ENCODE measurements around the gene PDE4A.
"Not testable (repeated sequence)": the region's sequence is repeated elsewhere in the genome, so short reads cannot be mapped to it uniquely, and the experiment has no call there.

PDE4A gene

DNA sequence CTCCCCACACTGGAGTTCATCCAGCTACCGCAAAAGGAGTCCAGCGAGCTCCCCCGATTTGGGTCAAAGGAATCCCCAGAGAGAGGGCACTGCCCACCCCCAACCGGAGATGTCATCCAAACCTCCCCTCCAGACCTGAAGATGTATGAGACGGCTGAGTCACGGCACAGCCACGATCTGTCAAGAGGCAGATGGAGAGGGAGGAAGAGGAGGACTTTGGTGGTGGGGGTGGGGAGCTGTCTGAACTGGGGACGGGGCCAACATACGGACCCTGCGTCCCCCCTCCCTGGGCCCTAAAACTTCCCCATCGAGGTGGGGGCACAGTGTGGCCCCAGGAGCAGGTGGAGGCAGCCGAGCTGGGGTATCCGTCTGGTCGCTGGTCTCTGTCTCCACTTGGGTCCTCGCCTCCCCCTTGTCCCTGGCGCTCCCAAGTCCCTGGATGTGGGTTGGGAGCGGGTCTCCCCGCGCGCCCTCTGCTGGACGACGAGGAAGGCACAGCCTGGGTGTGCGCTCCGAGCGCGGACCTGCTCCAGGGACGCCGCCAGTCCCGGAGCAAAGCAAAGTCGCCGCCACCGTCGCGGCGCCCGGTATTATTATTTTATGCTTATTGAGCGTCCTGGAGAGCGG, 3.8 kb downstream of the PDE4A start:
- DNase-seq (ENCODE audit: low read depth): no peak

DNA sequence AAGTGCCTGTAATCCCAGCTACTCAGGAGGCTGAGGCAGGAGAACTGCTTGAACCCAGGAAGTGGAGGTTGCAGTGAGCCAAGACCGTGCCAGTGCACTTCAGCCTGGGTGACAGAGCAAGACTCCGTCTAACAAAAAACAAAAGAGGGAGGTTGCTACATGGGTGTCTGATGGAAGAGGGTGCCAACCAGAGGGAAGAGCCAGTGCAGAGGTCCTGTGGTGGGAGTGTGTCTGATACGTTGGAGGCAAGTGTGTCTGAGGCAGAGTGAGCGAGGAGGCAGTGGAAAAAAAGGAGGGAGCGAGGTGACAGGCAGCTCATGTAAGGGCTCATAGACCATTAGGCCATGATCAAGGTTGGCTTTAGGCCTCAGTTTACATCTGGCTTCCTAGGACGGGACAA, 6.8 kb downstream of the PDE4A start:
- no peak for DNase-seq (ENCODE audit: low read depth)

DNA sequence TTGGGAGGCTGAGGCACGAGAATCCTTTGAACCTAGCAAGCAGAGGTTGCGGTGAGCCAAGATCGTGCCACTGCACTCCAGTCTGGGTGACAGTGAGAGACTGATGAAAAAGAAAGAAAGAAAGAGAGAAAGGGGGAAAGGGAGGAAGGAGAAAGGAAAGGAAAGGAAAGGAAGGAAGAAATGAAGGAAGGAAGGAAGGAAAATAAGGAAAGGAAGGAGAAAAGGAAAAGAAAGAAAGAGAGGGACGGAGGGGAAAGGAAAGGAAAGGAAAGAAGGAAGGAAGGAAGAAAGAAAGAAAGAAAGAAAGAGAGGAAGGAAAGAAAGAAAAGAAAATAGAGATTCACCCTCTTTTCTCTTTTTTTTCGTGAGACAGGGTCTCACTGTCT, 8.7 kb downstream of the PDE4A start:
- DNase-seq (ENCODE audit: low read depth): no peak

DNA sequence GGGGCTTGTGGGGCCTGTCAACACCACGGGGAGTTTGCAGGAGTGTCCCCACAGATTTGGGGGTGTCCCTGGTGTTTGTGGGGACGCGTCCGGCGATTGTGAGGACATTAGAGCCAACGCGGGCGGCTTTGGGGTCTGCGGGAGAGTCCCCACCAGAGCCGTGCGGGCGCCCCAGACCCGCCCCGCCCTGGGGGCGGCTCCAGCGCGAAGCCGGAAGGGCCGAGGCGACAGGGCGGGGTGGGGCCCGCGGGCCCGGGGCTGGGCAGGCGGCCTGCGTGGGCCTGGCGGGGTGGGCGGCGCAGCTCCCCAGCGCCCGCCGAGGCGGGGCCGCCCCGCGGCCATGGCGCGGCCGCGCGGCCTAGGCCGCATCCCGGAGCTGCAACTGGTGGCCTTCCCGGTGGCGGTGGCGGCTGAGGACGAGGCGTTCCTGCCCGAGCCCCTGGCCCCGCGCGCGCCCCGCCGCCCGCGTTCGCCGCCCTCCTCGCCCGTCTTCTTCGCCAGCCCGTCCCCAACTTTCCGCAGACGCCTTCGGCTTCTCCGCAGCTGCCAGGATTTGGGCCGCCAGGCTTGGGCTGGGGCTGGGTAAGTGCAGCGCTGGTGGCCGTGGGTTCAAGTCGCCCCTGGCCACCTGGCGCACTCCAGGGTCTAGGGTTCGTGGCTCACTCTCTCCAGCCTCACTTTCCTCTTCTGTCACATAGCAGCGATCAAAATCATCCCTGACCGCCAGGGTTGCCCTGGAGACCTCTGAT, 10.3 kb downstream of the PDE4A start:
- DNase-seq (ENCODE audit: low read depth): no peak

- DNase-seq (ENCODE audit: low read depth): no peak
Observed at GRCh38 chr19:10431254-10431942, 11.1 kb downstream of the PDE4A start.

- no peak for DNase-seq (ENCODE audit: low read depth)
Observed at GRCh38 chr19:10431943-10432735, 11.8 kb downstream of the PDE4A start.

GRCh38 chr19:10432736-10433130, 12.4 kb downstream of the PDE4A start:
- no peak for DNase-seq (ENCODE audit: low read depth)

- DNase-seq (ENCODE audit: low read depth): no peak
Observed at GRCh38 chr19:10433131-10433536, 12.8 kb downstream of the PDE4A start.

- no peak for DNase-seq (ENCODE audit: low read depth)
Observed at GRCh38 chr19:10439588-10439987, 19.2 kb downstream of the PDE4A start.

- no peak for DNase-seq (ENCODE audit: low read depth)
Observed at GRCh38 chr19:10442698-10443097, 22.4 kb downstream of the PDE4A start.

- no peak for DNase-seq (ENCODE audit: low read depth)
Observed at GRCh38 chr19:10449037-10449436, 28.7 kb downstream of the PDE4A start.

- no peak for DNase-seq (ENCODE audit: low read depth)
Observed at GRCh38 chr19:10450191-10450852, 30.0 kb downstream of the PDE4A start.

GRCh38 chr19:10450853-10451609, 30.7 kb downstream of the PDE4A start:
- no peak for DNase-seq (ENCODE audit: low read depth)

DNA sequence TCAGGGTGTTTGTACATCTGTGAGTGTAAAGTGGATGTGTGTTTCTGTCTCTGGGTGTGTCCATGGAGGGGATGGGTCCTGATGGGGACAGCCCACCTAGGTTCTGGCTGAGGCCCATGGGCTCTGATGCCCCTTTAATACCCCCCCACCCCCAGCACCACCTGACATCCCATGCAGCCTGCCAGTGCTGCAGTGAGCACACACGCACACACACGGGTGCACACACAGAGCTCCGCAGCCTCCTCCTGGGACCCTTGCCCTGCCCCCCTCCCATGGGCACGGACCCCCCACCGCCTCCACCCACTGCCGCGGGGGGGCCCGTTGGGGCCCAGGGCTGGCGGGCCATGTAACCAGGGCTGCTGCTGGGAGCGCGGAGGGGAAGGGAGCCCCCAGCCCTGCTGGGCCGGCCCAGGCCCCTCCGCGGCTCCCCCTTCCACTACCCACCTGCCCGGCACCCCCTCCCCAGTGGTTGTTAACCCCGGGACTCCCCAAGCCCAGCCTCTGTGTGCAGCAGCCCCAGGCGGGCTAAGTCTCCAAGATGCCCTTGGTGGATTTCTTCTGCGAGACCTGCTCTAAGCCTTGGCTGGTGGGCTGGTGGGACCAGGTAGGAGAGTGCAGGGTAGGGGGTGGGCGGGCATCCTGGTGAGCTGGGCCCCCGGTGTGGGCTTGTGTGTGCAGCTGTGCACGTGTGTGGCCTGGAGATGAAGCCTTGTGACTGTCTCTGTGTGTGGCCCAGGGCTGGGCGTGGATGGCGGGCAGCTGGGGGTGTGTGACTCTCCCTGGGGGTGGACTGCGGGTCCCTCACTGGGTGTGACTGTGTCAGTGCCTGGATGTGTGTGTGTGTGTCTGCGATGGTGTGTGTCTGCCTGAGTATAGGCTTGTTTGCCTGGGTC, 32.6 kb downstream of the PDE4A start:
- DNase-seq (ENCODE audit: low read depth): no peak

- DNase-seq (ENCODE audit: low read depth): no peak
Observed at GRCh38 chr19:10453852-10454251, 33.5 kb downstream of the PDE4A start.

DNA sequence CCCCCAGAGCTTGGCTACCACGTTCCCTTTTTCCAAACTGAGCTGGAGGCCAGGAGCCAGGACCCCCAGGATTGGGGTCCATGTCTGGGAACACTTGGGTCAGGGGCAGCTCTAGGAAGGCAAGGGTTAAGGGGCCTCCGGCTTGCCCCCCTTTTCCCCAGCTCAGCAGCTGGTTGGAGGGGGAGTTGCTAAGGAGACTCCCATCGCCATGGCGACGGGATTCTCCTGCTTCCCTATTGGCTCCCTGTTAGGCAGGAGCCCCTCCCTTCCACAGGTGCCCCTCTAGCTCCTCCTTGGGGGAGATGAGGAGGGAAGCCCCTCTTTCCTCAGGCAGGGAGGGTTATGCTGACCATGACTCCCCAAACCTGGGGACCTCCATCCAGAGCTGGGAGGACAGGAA, 33.9 kb downstream of the PDE4A start:
- no peak for DNase-seq (ENCODE audit: low read depth)

GRCh38 chr19:10458733-10459132, 38.4 kb downstream of the PDE4A start:
- DNase-seq (ENCODE audit: low read depth): not testable (repeated sequence)

- DNase-seq (ENCODE audit: low read depth): no peak
Observed at GRCh38 chr19:10460714-10461046, 40.3 kb downstream of the PDE4A start.

DNA sequence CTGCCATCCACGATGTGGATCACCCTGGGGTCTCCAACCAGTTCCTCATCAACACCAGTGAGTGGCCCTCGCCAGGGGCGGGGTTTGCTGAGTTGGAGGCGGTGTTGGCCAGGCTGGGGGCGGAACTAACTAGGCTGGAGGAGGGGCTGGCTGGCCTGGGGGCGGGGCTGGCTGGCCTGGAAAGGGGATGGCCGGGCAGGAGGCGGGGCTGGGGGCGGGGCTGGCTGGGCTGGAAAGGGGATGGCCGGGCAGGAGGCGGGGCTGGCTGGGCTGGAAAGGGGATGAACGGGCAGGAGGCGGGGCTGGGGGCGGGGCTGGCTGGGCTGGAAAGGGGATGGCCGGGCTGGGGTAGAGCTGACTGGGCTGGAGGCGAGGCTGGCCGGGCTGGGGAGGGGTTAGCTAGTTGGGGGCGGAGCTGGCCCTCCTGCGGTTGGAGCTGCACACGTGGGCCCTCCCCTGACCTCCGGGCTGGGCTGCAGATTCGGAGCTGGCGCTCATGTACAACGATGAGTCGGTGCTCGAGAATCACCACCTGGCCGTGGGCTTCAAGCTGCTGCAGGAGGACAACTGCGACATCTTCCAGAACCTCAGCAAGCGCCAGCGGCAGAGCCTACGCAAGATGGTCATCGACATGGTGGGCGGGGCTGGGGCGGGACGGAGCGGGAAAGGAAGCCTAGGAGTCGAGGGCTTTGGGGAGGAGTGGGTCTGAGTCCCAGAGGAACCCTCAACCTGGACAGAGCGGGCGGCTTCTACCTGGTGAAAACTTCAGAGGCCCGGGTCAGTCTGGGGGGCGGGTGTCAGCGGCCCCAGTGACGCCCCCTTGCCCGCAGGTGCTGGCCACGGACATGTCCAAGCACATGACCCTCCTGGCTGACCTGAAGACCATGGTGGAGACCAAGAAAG, 41.0 kb downstream of the PDE4A start:
- DNase-seq (ENCODE audit: low read depth): peak; percentile 69

Data from stimulated activated CD8-positive, alpha-beta memory T cell treated with anti-CD3 and anti-CD28 coated beads, Interleukin-7, amount 100 ng/mL, for 24 hours (primary cell).